HepG2 (cell line): ENCODE results near the gene ZCCHC9. TPM values are rescaled to one million over a fixed set of nuclear protein-coding genes. Genes with fewer than 3 reads are reported as not detected.

Source experiments
- ATAC-seq: fragments of 200-7000 bp; cut with Tn5 transposase; 3 replicates; pipeline ENCODE4 v1.9.1; 2020; ENCODE audit warnings: mild to moderate bottlenecking, moderate library complexity
- BruUV-seq: library from RNA; stranded (reverse); fragments of 400-500 nt; replicated peaks from 2 replicates; lab custom pipeline; 2021; lab: Mats Ljungman, UMichigan
- CTCF ChIA-PET: fragments of 300-600 bp; formaldehyde crosslinking; extraction: SDS; loops from one replicate; lab custom pipeline; 2021; ENCODE audit warnings: low total read pairs, inconsistent platforms, low intra/inter-chr PET ratio; lab: Yijun Ruan, JAX
- POLR2A ChIA-PET: fragments of 350-600 bp; sonication (Branson Sonifier 250); formaldehyde crosslinking; loops from one replicate; lab custom pipeline; 2020; ENCODE audit warnings: antibody characterized with exemption, inconsistent platforms; lab: Yijun Ruan, JAX
- DNase-seq: peaks from one replicate; pipeline ENCODE4 v3.0.0-alpha.2; 2015; ENCODE audit warnings: low spot score
- FAIRE-seq: peaks from 3 replicates; lab custom pipeline; 2011; peaks lifted over from hg19 to GRCh38; lab: Jason Lieb, UNC
- H2AFZ ChIP-seq: one replicate; pipeline ENCODE4 v1.6.1; 2011; ENCODE audit warnings: low read length, inconsistent platforms
- H3K27ac ChIP-seq: fragments of 300-600 bp; 3 replicates; pipeline ENCODE4 v1.8.0; 2011; ENCODE audit warnings: mixed run types, mild to moderate bottlenecking, mixed read lengths, low read length, inconsistent platforms; ENCODE audit not compliant: insufficient read depth; ENCODE audit errors: extremely low read length
- H3K27me3 ChIP-seq, 2 experiments: fragments of 200-600 bp in 1 of 2; 2 replicates in 1 of 2; 3 replicates in 1 of 2; pipeline versions ENCODE4 v1.6.0 to v1.8.0; 2011; ENCODE audit warnings: low read length in 2 of 2, mild to moderate bottlenecking in 2 of 2, moderate library complexity in 2 of 2, inconsistent platforms in 1 of 2; ENCODE audit not compliant: insufficient read depth in 2 of 2, control insufficient read depth in 1 of 2
- H3K36me3 ChIP-seq, 2 experiments: fragments of 200-600 bp in 1 of 2; replicated peaks in 1 of 2; 2 replicates in 1 of 2; 3 replicates in 1 of 2; pipeline versions ENCODE4 v1.5.1 to v1.8.0; 2011; ENCODE audit warnings: low read length in 2 of 2, inconsistent platforms in 1 of 2; ENCODE audit not compliant: insufficient read depth in 2 of 2, control insufficient read depth in 1 of 2
- H3K4me1 ChIP-seq: 2 replicates; pipeline ENCODE4 v1.5.1; 2012; ENCODE audit warnings: low read length, inconsistent platforms; ENCODE audit not compliant: insufficient read depth
- H3K4me2 ChIP-seq: 2 replicates; pipeline ENCODE4 v1.6.0; 2011; ENCODE audit warnings: low read depth, low read length, inconsistent platforms
- H3K4me3 ChIP-seq, 3 experiments: fragments of 200-600 bp in 1 of 3; sonication (generic), shearing (Covaris generic) in 1 of 3; replicated peaks in 1 of 3; 2 replicates each; pipeline ENCODE4 v1.5.1; 2011 to 2016; ENCODE audit warnings: low read length in 3 of 3, inconsistent platforms in 2 of 3, low read depth in 2 of 3, mild to moderate bottlenecking in 2 of 3, control low read depth in 1 of 3, mixed read lengths in 1 of 3; ENCODE audit not compliant: insufficient read depth in 1 of 3
- H3K79me2 ChIP-seq: one replicate; pipeline ENCODE4 v1.6.1; 2011; ENCODE audit warnings: low read length, inconsistent platforms; ENCODE audit not compliant: insufficient read depth
- H3K9ac ChIP-seq: 2 replicates; pipeline ENCODE4 v1.6.0; 2011; ENCODE audit warnings: mild to moderate bottlenecking, low read depth, low read length, inconsistent platforms; ENCODE audit not compliant: insufficient read depth
- H3K9me3 ChIP-seq: 2 replicates; pipeline ENCODE4 v1.5.1; 2012; ENCODE audit warnings: mild to moderate bottlenecking, low read length
- H4K20me1 ChIP-seq: 2 replicates; pipeline ENCODE4 v1.6.0; 2011; ENCODE audit warnings: inconsistent platforms, mild to moderate bottlenecking, low read length, moderate library complexity; ENCODE audit not compliant: insufficient read depth
- ATF7-NPFF ChIP-seq: sonication (generic); formaldehyde crosslinking; IDR thresholded peaks from 2 replicates; pipeline ENCODE4 v1.8.1; 2023; ENCODE audit warnings: mild to moderate bottlenecking, low read depth, missing genetic modification reagents, moderate library complexity
- CBX5 ChIP-seq: sonication (generic); formaldehyde crosslinking; IDR thresholded peaks from 2 replicates; pipeline ENCODE4 v1.4.0; 2020; ENCODE audit warnings: missing genetic modification reagents, borderline replicate concordance
- ELF1 ChIP-seq: sonication (generic); formaldehyde crosslinking; IDR thresholded peaks from 2 replicates; pipeline ENCODE4 v1.4.0; 2020; ENCODE audit warnings: missing genetic modification reagents
- FOXM1 ChIP-seq: sonication (generic); formaldehyde crosslinking; IDR thresholded peaks from 2 replicates; pipeline ENCODE4 v1.5.0; 2020; ENCODE audit warnings: missing genetic modification reagents
- ZFP36 ChIP-seq: fragments of 150-350 bp; IDR thresholded peaks from 2 replicates; pipeline ENCODE4 v1.6.1; 2018; ENCODE audit warnings: borderline replicate concordance, low read length, low read depth; ENCODE audit not compliant: partially characterized antibody
- ZMYM3 ChIP-seq: sonication (generic); formaldehyde crosslinking; IDR thresholded peaks from 2 replicates; pipeline ENCODE4 v1.5.1; 2020; ENCODE audit warnings: mild to moderate bottlenecking, missing genetic modification reagents
- WGBS: methylation state at CpG from one replicate; pipeline ENCODE4 v1.1.6; 2017; ENCODE audit warnings: low lambda C conversion rate; 5-methylcytosine and 5-hydroxymethylcytosine counted together
- in situ Hi-C: cut with HindIII; loops from 2 replicates; pipeline ENCODE4 v1.10.0; 2017; ENCODE audit warnings: low pct_unique_long_range_greater_than_20kb; ENCODE audit not compliant: extremely low pct_ligation_motif_present
- intact Hi-C: fragments of 100-400 bp; cut with micrococcal nuclease; formaldehyde crosslinking; loops from one replicate; pipeline ENCODE4 v1.10.0; 2022; ENCODE audit not compliant: unreplicated experiment
- polyA plus RNA-seq, 8 experiments: library from polyadenylated mRNA; depleted of rRNA in 3 of 8; stranded (reverse) in 7 of 8; unstranded in 1 of 8; fragments of >200 nt; fragmentation: Illumina TruSeq in 4 of 8; extraction: Trizol in 4 of 8; gene quantifications; 2 replicates each; pipeline versions ENCODE4 v1.2.1 to v1.2.3, GENCODE V29; 2011 to 2016; ENCODE audit warnings: low read depth in 4 of 8, missing spikeins in 1 of 8, mixed read lengths in 1 of 8; ENCODE audit not compliant: insufficient read depth in 1 of 8
- total RNA-seq, 5 experiments: library from RNA; depleted of rRNA; stranded (reverse); fragments of >200 nt; fragmentation: Illumina TruSeq; extraction: Trizol; gene quantifications; 2 replicates each; pipeline ENCODE4 v1.2.3, GENCODE V29; 2016; ENCODE audit warnings: low read depth in 1 of 5
- TF ChIP-seq, protein P1 (sequence below): sonication (generic); formaldehyde crosslinking; IDR thresholded peaks from 2 replicates; pipeline ENCODE4 v1.5.0; 2020; ENCODE audit warnings: missing genetic modification reagents
- TF ChIP-seq, protein P2 (sequence below): sonication (generic); formaldehyde crosslinking; IDR thresholded peaks from 2 replicates; pipeline ENCODE4 v1.5.1; 2020; ENCODE audit warnings: mild to moderate bottlenecking, missing genetic modification reagents, borderline replicate concordance
- TF ChIP-seq, protein P3 (sequence below): sonication (generic); formaldehyde crosslinking; IDR thresholded peaks from 2 replicates; pipeline ENCODE4 v1.5.0; 2020; ENCODE audit warnings: mild to moderate bottlenecking, missing genetic modification reagents, borderline replicate concordance

ZCCHC9 gene
- total and polyA plus RNA-seq, 2 of the 13 experiments (the other 11 are each of a cell fraction or from before 2014, with no cell fraction given) = 28.7 to 52.5 TPM

DNA sequence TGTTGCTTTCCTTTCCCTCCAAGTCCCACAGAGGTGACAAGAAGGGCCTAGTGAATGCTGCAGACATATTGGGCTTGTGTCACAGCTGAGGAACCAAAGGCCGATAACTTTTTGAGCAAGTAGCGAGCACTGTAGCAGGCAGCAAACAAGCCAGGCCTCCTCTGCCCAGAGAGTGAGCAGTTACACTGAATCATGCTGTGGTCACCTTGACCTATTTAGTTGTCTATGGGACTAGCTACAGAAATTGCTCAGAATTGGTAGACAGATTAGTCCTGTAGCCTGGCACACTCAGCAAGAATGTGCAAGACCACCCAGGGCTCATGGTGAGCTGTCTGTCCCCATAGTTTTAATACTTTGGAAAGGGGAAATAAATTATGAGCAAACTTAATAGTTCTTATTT, 25.2 kb downstream of the ZCCHC9 start (continued):
- TF ChIP-seq FOXM1 (CRISPR knock-in tag) = no peak

DNA sequence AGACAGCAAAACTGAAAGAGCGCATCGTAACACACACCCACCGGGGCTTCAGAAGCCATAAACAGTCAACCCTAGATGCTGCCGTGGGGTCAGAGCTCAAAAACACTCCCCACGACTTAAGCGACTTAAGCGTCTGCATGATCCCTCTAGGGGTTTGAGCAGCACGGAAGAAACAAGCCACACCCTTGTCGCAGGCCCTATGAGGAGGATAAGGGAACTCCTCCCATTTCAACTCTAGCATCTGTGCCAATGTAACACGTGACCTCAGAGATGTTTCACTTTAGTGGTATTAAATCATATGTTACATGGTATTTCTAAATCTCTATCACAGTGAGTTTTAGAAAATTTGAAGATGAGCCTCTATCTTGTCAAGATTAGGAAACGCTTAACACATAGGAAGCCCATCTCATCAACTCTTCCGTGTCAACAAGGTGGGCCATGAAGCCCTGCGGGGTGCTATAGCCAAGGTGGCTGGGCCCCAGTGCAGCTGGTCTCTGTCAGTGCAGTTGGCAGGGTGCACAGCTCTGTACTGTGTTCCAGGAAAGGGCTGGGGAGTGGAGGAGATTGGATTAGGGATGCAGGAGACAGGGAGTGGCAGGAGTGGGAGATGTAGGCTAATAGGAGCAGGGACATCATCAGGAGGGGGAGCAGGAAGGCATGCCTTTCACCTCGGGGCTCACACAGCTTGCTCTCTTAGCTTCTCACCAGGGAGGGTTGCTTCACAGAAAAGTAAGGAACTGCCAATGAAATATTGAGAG, 33.1 kb downstream of the ZCCHC9 start:
- WGBS = 75% methylated on average over 13 of the region's 14 CpGs
- no peak overlapping the region for H3K4me3 ChIP-seq
- POLR2A ChIA-PET = no interaction called here
- H3K27ac ChIP-seq = no peak overlapping the region
- in situ Hi-C loops = no loop called here
- DNase-seq (no peak), FAIRE-seq (no peak), ATAC-seq (no peak)
- H3K27me3 ChIP-seq = no peaks in the 10 kb centered on the region
- CTCF ChIA-PET = no interaction called here
- intact Hi-C loops = no loop called here
- no peaks in the 10 kb centered on the region for H3K36me3 ChIP-seq
- no peak overlapping the region for H3K9ac ChIP-seq
- no peaks in the 10 kb centered on the region for H3K9me3 ChIP-seq
- no peak for TF ChIP-seq ZMYM3 (CRISPR knock-in tag)
- no peak for TF ChIP-seq ATF7-NPFF (CRISPR knock-in tag)
- TF ChIP-seq, protein P1, sequence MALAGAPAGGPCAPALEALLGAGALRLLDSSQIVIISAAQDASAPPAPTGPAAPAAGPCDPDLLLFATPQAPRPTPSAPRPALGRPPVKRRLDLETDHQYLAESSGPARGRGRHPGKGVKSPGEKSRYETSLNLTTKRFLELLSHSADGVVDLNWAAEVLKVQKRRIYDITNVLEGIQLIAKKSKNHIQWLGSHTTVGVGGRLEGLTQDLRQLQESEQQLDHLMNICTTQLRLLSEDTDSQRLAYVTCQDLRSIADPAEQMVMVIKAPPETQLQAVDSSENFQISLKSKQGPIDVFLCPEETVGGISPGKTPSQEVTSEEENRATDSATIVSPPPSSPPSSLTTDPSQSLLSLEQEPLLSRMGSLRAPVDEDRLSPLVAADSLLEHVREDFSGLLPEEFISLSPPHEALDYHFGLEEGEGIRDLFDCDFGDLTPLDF = no peak
- no peaks in the 10 kb centered on the region for H4K20me1 ChIP-seq
- BruUV-seq = no TSS peak
- no peak overlapping the region for H2AFZ ChIP-seq
- no peaks in the 10 kb centered on the region for H3K4me1 ChIP-seq
- no peak overlapping the region for H3K4me2 ChIP-seq
- no peaks in the 10 kb centered on the region for H3K79me2 ChIP-seq

DNA sequence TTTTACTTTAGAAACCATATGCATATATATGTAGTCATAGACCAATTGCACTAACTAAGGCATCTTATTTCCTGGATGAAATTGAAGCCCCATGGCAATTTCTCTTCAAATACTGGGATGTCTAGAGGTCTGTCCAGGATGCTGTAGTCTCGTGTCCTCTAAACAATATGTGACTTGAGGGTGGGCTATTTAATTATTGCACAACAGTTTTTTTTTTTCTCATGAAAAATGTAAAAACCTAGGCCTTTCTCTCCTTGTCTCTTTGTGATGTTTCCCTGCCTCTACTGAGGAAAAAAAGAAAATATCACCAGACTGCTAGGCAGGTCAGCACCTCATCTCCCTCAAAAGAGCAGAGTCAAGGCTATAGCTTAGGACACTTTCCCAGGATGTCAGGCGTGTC, 34.6 kb downstream of the ZCCHC9 start:
- no peaks in the 10 kb centered on the region for H3K79me2 ChIP-seq
- CTCF ChIA-PET = no interaction called here
- H3K9ac ChIP-seq = no peak overlapping the region
- no peaks in the 10 kb centered on the region for H4K20me1 ChIP-seq
- H3K4me1 ChIP-seq = no peaks in the 10 kb centered on the region
- ATAC-seq (no peak), DNase-seq (no peak), FAIRE-seq (no peak)
- no peak overlapping the region for H2AFZ ChIP-seq
- no TSS peak for BruUV-seq
- POLR2A ChIA-PET = no interaction called here
- no peak overlapping the region for H3K4me2 ChIP-seq
- no peaks in the 10 kb centered on the region for H3K27me3 ChIP-seq
- intact Hi-C loops (no loop called here), in situ Hi-C loops (no loop called here)
- no peak overlapping the region for H3K4me3 ChIP-seq
- H3K36me3 ChIP-seq = no peaks in the 10 kb centered on the region
- H3K27ac ChIP-seq = no peak overlapping the region
- WGBS = 17% methylated on average over 2 of the region's 2 CpGs
- H3K9me3 ChIP-seq = no peaks in the 10 kb centered on the region
- TF ChIP-seq ELF1 (CRISPR knock-in tag) (no peak), ZFP36 (no peak), CBX5 (CRISPR knock-in tag) (no peak)
- TF ChIP-seq, protein P2, sequence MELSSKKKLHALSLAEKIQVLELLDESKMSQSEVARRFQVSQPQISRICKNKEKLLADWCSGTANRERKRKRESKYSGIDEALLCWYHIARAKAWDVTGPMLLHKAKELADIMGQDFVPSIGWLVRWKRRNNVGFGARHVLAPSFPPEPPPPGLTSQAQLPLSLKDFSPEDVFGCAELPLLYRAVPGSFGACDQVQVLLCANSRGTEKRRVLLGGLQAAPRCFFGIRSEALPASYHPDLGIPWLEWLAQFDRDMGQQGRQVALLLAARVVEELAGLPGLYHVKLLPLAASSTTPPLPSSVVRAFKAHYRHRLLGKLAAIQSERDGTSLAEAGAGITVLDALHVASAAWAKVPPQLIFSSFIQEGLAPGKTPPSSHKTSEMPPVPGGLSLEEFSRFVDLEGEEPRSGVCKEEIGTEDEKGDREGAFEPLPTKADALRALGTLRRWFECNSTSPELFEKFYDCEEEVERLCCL (CRISPR knock-in tag) = no peak
- TF ChIP-seq, protein P3, sequence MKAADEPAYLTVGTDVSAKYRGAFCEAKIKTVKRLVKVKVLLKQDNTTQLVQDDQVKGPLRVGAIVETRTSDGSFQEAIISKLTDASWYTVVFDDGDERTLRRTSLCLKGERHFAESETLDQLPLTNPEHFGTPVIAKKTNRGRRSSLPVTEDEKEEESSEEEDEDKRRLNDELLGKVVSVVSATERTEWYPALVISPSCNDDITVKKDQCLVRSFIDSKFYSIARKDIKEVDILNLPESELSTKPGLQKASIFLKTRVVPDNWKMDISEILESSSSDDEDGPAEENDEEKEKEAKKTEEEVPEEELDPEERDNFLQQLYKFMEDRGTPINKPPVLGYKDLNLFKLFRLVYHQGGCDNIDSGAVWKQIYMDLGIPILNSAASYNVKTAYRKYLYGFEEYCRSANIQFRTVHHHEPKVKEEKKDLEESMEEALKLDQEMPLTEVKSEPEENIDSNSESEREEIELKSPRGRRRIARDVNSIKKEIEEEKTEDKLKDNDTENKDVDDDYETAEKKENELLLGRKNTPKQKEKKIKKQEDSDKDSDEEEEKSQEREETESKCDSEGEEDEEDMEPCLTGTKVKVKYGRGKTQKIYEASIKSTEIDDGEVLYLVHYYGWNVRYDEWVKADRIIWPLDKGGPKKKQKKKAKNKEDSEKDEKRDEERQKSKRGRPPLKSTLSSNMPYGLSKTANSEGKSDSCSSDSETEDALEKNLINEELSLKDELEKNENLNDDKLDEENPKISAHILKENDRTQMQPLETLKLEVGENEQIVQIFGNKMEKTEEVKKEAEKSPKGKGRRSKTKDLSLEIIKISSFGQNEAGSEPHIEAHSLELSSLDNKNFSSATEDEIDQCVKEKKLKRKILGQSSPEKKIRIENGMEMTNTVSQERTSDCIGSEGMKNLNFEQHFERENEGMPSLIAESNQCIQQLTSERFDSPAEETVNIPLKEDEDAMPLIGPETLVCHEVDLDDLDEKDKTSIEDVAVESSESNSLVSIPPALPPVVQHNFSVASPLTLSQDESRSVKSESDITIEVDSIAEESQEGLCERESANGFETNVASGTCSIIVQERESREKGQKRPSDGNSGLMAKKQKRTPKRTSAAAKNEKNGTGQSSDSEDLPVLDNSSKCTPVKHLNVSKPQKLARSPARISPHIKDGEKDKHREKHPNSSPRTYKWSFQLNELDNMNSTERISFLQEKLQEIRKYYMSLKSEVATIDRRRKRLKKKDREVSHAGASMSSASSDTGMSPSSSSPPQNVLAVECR (CRISPR knock-in tag) = no peak
